Liver (tissue), 9 donors: ENCODE data around the gene OSTF1. TPM values are rescaled to one million over a fixed set of nuclear protein-coding genes. Genes with fewer than 3 reads are reported as not detected.

ENCODE experiments used
- DNase-seq: peaks from one replicate; pipeline ENCODE4 v3.0.0-alpha.2; 2017; ENCODE audit warnings: low spot score
- H3K27ac ChIP-seq, 2 donors: one replicate each; pipeline ENCODE4 v1.7.0; 2013; ENCODE audit warnings: inconsistent platforms in 2 of 2, low read length in 2 of 2, control low read depth in 1 of 2, low read depth in 1 of 2, mild to moderate bottlenecking in 1 of 2
- H3K27me3 ChIP-seq, 4 donors: one replicate each; pipeline versions ENCODE4 v1.6.1 to v1.7.0; 2013; ENCODE audit warnings: low read length in 3 of 4, inconsistent platforms in 1 of 4, mild to moderate bottlenecking in 1 of 4, moderate library complexity in 1 of 4; ENCODE audit not compliant: control insufficient read depth in 4 of 4, insufficient read depth in 4 of 4
- H3K36me3 ChIP-seq, 4 donors: one replicate each; pipeline versions ENCODE4 v1.6.1 to v1.7.0; 2013; ENCODE audit warnings: low read length in 3 of 4, mild to moderate bottlenecking in 3 of 4, low read depth in 1 of 4, moderate library complexity in 1 of 4; ENCODE audit not compliant: control insufficient read depth in 4 of 4, insufficient read depth in 3 of 4
- H3K4me1 ChIP-seq, 4 donors: one replicate each; pipeline versions ENCODE4 v1.6.1 to v1.7.0; 2013; ENCODE audit warnings: low read length in 3 of 4, mild to moderate bottlenecking in 3 of 4, moderate library complexity in 1 of 4; ENCODE audit not compliant: control insufficient read depth in 4 of 4, insufficient read depth in 4 of 4
- H3K4me3 ChIP-seq, 3 donors: one replicate each; pipeline versions ENCODE4 v1.6.1 to v1.7.0; 2013; ENCODE audit warnings: low read length in 3 of 3, control low read depth in 1 of 3, low read depth in 1 of 3, mild to moderate bottlenecking in 1 of 3
- H3K9ac ChIP-seq, 2 donors: one replicate each; pipeline ENCODE4 v1.7.0; 2013; ENCODE audit warnings: low read length in 2 of 2, mild to moderate bottlenecking in 2 of 2, moderate library complexity in 2 of 2, control low read depth in 1 of 2, low read depth in 1 of 2
- H3K9me3 ChIP-seq, 4 donors: one replicate each; pipeline versions ENCODE4 v1.6.1 to v1.7.0; 2013; ENCODE audit warnings: low read length in 3 of 4; ENCODE audit not compliant: control insufficient read depth in 4 of 4
- ATF3 ChIP-seq: IDR thresholded peaks from 2 replicates; pipeline ENCODE4 v1.6.1; 2016; ENCODE audit warnings: antibody characterized with exemption
- CTCF ChIP-seq: fragments of 150-350 bp; IDR thresholded peaks from 2 replicates; pipeline ENCODE4 v1.5.1; 2017; ENCODE audit warnings: improper control_type of control experiment, low read depth, low read length; ENCODE audit not compliant: missing input control
- EGR1 ChIP-seq, 2 donors: IDR thresholded peaks; 2 replicates each; pipeline ENCODE4 v1.6.1; 2016 to 2018; ENCODE audit warnings: antibody characterized with exemption in 2 of 2, low read depth in 2 of 2
- FOXA1 ChIP-seq: IDR thresholded peaks from 2 replicates; pipeline ENCODE4 v1.6.1; 2016; ENCODE audit warnings: antibody characterized with exemption
- GABPA ChIP-seq, 2 donors: IDR thresholded peaks in 1 of 2; conservative IDR thresholded peaks in 1 of 2; 2 replicates each; pipeline ENCODE4 v1.6.1; 2016; ENCODE audit warnings: antibody characterized with exemption in 2 of 2, mild to moderate bottlenecking in 1 of 2, moderate library complexity in 1 of 2
- HNF4A ChIP-seq, 2 donors: conservative IDR thresholded peaks; 2 replicates each; pipeline ENCODE4 v1.6.1; 2016; ENCODE audit warnings: antibody characterized with exemption in 2 of 2, mild to moderate bottlenecking in 2 of 2
- JUND ChIP-seq, 2 donors: IDR thresholded peaks; 2 replicates each; pipeline ENCODE4 v1.6.1; 2016; ENCODE audit warnings: antibody characterized with exemption in 2 of 2
- MAX ChIP-seq: IDR thresholded peaks from 2 replicates; pipeline ENCODE4 v1.6.1; 2016; ENCODE audit warnings: antibody characterized with exemption
- RAD21 ChIP-seq, 2 donors: IDR thresholded peaks; 2 replicates each; pipeline ENCODE4 v1.6.1; 2016; ENCODE audit warnings: antibody characterized with exemption in 2 of 2, mild to moderate bottlenecking in 2 of 2
- REST ChIP-seq: IDR thresholded peaks from 2 replicates; pipeline ENCODE4 v1.6.1; 2016; ENCODE audit warnings: antibody characterized with exemption, mild to moderate bottlenecking
- RXRA ChIP-seq, 2 donors: IDR thresholded peaks; 2 replicates each; pipeline ENCODE4 v1.6.1; 2017 to 2018; ENCODE audit warnings: antibody characterized with exemption in 2 of 2, mild to moderate bottlenecking in 1 of 2
- SP1 ChIP-seq: IDR thresholded peaks from 2 replicates; pipeline ENCODE4 v1.6.1; 2018; ENCODE audit warnings: antibody characterized with exemption, mild to moderate bottlenecking
- YY1 ChIP-seq: IDR thresholded peaks from 2 replicates; pipeline ENCODE4 v1.6.1; 2016; ENCODE audit warnings: antibody characterized with exemption, mild to moderate bottlenecking
- WGBS: extraction: QIAGEN DNeasy Blood & Tissue Kit; methylation state at CpG from one replicate; pipeline ENCODE4 v1.1.7; 2013; 5-methylcytosine and 5-hydroxymethylcytosine counted together
- polyA plus RNA-seq, 2 donors: library from polyadenylated mRNA; stranded (reverse) in 1 of 2; unstranded in 1 of 2; fragments of 200-250 nt in 1 of 2; fragments of >200 nt in 1 of 2; fragmentation: Nextera tagmentation in 1 of 2; extraction: Ambion mirVana in 1 of 2; gene quantifications; one replicate each; pipeline versions ENCODE4 v1.2.1 to v1.2.3, GENCODE V29; 2013 to 2015
- total RNA-seq, 2 donors: library from RNA; depleted of rRNA; stranded (reverse); fragments of >200 nt; gene quantifications; one replicate each; pipeline ENCODE4 v1.2.3, GENCODE V29; 2014
- donor health status: healthy.
- donor health status: healthy.
- donor health status: healthy.
- donor health status: healthy.
- donor health status: healthy.

Gene OSTF1
- total and polyA plus RNA-seq, 4 donors: 19.8 to 29.7 (median 26.9) TPM

GRCh38 chr9:75039009-75039408, 49.3 kb upstream of the OSTF1 start:
- Histone ChIP-seq H3K36me3 (no peaks in the 10 kb centered on the region), H3K9me3 (no peaks in the 10 kb centered on the region), H3K4me3 (no peak overlapping the region), H3K27ac (no peak overlapping the region), H3K27me3 (no peaks in the 10 kb centered on the region), H3K4me1 (peaks cover 2 to 12% (median 3%) of the 10 kb centered on the region in 4 donors), H3K9ac (no peak overlapping the region)
- TF ChIP-seq JUND (IDR thresholded peaks at IDR 0.05) (no peak), RAD21 (IDR thresholded peaks at IDR 0.05) (no peak), MAX (no peak), YY1 (no peak), GABPA (IDR thresholded peaks at IDR 0.05 in 1 of 2, conservative IDR thresholded peaks at IDR 0.05 in 1 of 2) (no peak), CTCF (no peak), ATF3 (no peak), FOXA1 (no peak)
- no peak for DNase-seq
- WGBS: 88% methylated on average over 3 of the region's 3 CpGs

- TF ChIP-seq RXRA (IDR thresholded peaks at IDR 0.05) (no peak), YY1 (no peak), CTCF (no peak), HNF4A (conservative IDR thresholded peaks at IDR 0.05) (no peak), SP1 (no peak), MAX (no peak), GABPA (IDR thresholded peaks at IDR 0.05 in 1 of 2, conservative IDR thresholded peaks at IDR 0.05 in 1 of 2) (no peak), REST (no peak), FOXA1 (no peak), EGR1 (IDR thresholded peaks at IDR 0.05; ENCODE audit: low read depth in 2 of 2) (no peak)
- WGBS: 85% methylated on average over 3 of the region's 3 CpGs
- Histone ChIP-seq H3K9me3 (no peaks in the 10 kb centered on the region), H3K27ac (no peak overlapping the region), H3K9ac (no peak overlapping the region), H3K36me3 (no peaks in the 10 kb centered on the region), H3K4me3 (no peak overlapping the region), H3K4me1 (peaks cover 2 to 5% (median 3%) of the 10 kb centered on the region in 4 donors), H3K27me3 (no peaks in the 10 kb centered on the region)
- DNase-seq: no peak
Observed at GRCh38 chr9:75039801-75040200, 48.5 kb upstream of the OSTF1 start.
